Muscle of arm (tissue), 12 donors: ENCODE data around the gene KLHL6. TPM values are rescaled to one million over a fixed set of nuclear protein-coding genes. Genes with fewer than 3 reads are reported as not detected.

Experiments used
- DNase-seq: peaks from one replicate; pipeline ENCODE4 v3.0.0-alpha.2; 2013
- polyA plus RNA-seq, 12 donors: library from polyadenylated mRNA; unstranded; fragments of 120-200 nt; gene quantifications; one replicate each; pipeline ENCODE4 v1.2.1, GENCODE V29; 2013; ENCODE audit not compliant: insufficient read length in 12 of 12

KLHL6 gene
- polyA plus RNA-seq, 12 donors: 0.98 to 2.7 (median 1.8) TPM; not detected in 2

DNA sequence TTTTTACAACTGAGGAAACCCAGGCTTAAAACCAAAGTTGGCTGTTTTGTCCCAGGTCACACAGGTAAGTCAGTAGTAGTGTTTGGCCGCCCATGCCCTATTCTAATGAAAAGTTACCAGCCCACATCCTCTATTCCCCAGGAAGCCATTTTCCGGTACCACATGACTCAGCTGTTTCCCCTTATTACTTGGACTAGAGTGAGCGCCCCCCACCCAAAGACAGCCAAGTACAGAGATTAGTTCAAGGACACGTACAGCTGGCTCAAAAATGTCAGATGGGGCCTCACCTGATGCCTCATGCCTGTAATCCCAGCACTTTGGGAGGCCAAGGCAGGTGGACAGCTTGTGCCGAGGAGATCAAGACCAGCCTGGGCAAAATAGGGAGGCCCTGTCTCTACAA is 8.5 kb upstream of the KLHL6 start:
- no peak for DNase-seq

DNA sequence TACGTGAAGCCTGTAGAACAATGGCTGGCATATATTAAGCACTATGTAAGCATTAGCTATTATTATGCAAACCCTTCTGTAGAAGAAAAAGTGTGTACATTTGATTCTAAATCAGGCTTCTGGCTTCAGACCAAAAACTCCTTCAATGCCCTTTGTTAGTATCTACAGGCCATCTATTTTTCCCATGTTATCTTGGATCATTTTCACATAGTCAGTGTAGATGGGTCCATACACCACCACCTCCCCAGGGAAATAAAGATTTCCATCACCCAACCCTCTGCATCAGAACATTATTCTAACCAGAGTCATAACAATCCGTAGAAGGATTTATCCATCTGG is 8.0 kb upstream of the KLHL6 start:
- no peak for DNase-seq

DNA sequence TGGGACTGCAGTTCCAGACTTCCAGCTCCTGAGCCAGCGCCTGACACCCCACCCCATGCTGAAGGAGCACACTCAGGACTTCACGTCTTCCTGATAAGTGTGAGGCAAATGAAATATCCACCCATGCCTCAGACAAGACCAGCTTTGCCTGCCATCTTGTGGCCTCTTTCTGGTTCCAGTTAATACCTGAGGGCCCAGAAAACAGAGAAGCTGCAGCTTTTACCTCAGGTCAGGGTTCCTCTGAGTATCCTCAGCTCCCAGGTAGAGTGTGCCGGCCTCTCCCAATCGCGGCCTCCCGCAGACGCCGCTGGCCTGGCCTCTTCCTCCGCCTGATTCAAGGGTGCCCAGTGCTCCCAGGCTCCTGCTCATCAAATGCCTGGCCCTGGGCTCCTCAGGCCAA is 5.1 kb upstream of the KLHL6 start:
- DNase-seq: no peak

DNA sequence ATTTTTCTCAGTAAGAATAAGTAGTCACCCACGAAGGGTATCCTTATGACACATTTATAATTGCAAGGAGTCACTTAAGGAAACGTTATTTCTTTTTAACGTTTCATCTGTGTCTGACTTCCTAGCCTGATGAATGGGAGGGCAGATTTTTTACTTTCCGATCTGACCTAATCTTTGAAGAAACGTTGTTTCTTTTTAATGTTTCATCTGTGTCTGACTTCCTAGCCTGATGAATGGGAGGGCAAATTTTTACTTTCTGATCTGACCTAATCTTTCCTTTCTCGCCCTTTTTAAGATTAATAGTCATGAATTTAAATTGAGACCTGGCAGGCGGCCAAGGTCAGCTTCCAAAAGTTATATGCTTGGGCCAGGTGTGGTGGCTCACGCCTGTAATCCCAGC is 3.0 kb upstream of the KLHL6 start:
- no peak for DNase-seq

DNA sequence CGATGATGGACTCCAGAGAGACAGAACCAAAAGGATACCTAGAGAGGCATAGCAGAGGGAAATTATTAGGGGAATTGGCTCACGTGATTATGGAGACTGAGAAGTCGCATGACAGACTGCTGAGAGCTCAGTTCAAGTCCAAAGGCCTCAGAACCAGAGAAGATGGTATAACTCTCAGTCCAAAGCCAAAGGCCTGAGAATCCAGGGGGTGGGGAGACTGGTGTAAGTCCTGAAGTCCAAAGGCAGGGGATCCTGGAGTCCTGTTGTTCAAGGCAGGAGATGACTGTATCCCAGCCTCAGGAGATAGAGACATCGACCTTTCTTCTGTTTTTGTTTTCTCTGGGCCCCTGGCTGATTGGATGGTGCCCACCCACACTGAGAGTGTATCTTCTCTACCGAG is 1.2 kb upstream of the KLHL6 start:
- no peak for DNase-seq

GRCh38 chr3:183554377-183554776 is 1.1 kb downstream of the KLHL6 start:
- no peak for DNase-seq

DNA sequence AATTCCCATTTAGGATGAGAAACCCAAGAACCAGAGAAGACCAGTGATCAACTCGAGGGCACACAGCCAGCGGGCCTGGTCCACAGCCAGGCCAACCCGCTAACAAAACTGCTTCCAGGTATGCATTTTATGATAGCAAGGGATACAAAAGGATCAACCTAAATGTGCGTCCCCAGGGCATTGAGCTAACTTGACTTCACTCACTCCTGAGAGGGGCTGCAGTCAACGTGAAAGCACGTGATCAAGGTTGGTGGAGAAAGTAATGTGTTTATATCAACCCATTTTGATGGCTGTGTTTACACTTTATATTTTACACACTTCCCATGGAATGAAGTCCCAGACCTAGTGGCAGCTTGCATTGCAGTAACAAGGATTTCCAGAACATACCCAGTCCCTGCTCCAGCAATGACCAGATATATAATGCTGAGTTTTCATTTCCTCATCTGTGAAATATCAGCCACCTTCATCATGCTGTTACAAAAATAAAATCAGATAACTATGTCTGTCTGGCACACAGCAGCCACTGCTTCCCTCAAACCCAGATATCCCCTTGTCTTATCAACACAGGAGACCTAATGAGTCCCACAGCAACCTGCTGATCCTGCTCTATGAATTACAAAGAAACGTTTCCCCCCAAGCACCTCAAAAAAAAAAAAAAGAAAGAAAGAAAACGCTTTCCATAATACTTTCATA is 2.0 kb downstream of the KLHL6 start:
- no peak for DNase-seq

DNA sequence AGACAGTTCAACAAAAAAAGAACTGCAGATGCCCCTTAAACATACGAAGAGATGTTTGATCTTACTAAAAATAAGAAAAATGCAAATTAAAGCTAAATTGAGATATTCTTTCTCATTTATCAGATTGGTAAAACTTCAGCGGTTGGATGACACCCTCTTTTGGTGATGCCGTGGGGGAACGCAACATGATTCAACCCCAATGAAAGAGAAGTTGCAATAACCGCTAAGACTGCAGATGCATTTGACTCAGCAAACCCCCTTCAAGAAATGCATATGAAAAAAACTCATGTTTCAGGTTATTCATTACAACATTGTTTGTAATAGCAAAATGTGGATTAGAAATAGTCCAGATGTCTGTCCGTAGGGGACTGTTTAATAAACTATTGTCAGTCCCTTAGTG is 3.6 kb downstream of the KLHL6 start:
- no peak for DNase-seq

GRCh38 chr3:183548262-183548769 is 7.2 kb downstream of the KLHL6 start:
- DNase-seq: no peak

GRCh38 chr3:183546625-183547024 is 8.9 kb downstream of the KLHL6 start:
- DNase-seq: no peak

GRCh38 chr3:183545708-183546107 is 9.8 kb downstream of the KLHL6 start:
- no peak for DNase-seq

GRCh38 chr3:183542355-183542754 is 13.2 kb downstream of the KLHL6 start:
- DNase-seq: no peak

GRCh38 chr3:183541738-183542137 is 13.8 kb downstream of the KLHL6 start:
- no peak for DNase-seq

DNA sequence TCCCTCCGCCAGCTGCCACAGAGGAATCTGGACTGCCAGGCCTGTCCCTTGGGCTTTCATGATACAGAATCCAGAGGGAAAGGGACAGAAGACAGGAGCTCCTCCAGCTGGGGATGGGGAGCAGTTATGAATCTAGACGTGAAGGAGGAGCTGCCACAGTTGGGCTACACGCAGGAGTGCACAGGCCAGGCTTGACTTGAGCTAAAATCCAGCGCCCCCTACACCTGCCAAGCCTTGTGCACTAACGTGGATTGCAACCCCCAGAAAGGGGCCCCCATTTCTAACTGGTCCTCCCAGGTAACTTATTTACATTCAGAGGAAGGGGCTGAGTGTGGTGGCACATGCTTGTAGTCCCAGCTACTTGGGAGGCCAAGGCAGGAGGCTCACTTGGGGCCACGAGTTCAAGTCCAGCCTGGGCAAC is 14.3 kb downstream of the KLHL6 start:
- no peak for DNase-seq

DNA sequence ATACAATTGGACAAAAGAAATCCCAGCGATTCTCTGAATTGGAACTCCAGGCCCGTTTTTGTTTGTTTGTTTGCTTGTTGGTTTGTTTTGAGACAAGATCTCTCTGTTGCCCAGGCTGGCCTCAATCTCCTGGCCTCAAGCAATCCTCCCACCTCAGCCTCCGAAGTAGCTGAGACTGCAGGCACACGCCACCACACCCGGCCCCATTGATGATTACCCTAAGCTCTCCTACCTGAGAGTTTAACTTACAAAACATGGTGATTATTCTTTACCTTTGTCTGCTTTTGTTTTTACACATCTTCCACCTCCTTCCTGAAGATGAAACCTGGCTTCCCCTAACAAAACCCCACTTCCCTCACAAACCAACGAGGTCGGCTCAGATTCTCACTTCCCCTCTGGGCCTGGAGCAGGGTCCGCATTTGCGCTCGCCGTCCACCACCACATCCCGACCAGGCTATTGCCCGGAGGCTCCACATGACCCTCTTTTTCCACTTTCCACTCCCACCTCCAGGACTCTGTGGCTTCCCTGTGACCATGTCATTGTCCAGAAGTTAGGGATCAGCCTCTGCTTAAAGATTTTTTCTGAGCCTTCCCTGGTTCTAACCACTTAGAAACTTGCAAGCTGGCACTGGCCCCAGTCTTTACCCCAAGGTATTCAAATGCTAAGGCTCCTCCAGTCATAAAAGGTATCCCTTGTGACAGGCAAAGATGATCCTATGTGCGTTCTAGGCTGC is 14.8 kb downstream of the KLHL6 start:
- no peak for DNase-seq

DNA sequence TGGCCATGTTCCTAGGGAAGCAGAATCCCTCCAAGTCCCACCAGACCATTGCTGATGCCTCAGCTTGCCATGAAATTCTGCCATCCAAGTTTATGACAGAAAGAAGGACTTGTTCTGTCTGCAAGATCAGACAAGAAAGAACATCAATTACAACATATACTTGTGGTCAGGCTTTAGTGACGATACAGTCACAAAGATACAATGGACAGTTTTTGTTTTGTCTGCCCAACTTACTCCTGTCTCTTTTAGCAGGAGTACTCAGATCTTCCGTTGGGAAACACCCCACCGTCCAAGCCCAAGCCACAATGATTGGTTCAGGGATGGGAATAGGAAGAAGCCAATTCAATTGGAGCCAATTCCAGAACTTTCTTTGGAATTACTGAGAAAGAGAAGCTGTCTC is 15.7 kb downstream of the KLHL6 start:
- no peak for DNase-seq

GRCh38 chr3:183538486-183538885 is 17.0 kb downstream of the KLHL6 start:
- no peak for DNase-seq

DNA sequence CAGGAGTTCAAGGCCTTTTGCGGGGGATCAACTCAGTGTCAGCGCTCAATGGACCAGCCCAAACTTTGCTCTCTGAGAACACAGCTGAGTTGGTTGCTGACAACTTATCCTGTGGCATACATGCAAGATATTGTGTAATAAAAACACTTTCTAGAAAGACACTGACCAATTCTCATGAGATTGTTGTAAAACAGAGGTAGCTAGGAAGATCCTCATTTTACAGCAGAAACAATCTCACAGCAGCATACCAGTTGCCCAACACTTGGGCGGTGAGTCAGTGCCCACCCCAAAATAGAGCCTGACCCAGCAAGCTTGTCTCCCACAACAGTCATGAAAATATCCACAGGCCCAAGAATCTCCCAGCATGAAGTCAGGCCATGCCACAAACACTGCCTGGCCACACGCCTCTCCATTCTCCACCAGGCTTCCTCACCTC is 18.2 kb downstream of the KLHL6 start:
- no peak for DNase-seq

GRCh38 chr3:183536238-183536880 is 19.1 kb downstream of the KLHL6 start:
- no peak for DNase-seq

DNA sequence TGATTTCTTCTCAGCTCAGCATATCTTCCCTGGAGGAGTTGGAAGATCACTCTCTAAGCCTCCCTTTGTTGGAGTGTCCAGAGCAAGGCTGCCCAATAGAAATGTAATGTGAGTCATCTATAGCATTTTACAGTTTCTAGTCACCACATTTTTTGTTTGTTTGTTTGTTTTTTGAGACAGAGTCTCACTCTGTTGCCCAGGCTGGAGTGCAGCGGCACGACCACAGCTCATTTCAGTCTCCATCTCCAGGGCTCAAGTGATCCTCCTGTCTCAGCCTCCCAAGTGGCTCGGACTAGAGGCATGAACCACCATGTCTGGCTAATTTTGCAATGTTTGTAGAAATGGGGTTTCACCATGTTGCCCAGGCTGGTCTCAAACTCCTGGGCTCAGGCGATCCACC is 21.3 kb downstream of the KLHL6 start:
- DNase-seq: no peak

DNA sequence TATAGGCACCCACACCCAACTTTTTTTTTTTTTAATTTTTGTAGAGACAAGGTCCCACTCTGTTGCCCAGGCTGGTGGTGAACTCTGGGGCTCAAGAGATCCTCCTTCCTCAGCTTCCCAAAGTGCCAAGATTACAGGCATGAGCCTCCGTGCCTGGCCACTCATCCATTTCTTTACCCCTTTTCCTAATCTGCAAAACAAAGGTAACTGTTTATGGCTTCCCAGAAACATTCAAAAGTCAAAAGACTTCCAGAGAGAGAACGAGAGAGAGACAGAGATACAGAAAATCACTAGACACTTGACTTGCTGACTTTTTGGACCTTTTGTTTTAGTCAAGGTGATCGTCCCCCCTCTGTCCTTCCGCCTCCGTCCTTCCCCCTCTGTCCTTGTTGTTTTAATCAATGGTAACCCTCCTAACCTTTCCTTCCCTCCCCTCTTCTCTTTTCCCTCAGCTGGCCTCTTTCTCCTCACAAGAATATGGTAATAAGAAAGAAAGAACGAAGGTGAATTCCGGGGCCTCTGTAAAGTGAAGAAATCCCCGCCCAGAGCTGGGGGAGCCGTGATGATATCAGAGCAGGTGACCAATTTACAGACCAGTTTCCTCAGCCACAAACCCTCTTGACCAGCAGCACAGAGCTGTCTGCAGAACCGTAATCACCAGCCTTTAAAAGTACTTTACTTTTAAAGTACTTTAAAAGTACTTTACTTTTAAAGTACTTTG is 21.9 kb downstream of the KLHL6 start:
- DNase-seq: no peak
